GM12801 (cell line): ENCODE measurements around the gene CRTC3.

Source experiments
- TF ChIP-seq, protein P1 (sequence below): IDR thresholded peaks from one replicate; pipeline ENCODE4 v1.5.1; 2011; ENCODE audit warnings: control low read depth; ENCODE audit not compliant: insufficient read length; ENCODE audit errors: extremely low read depth

The CRTC3 gene

GRCh38 chr15:90677807-90678790 is 148.4 kb downstream of the CRTC3 start:
- TF ChIP-seq, protein P1, sequence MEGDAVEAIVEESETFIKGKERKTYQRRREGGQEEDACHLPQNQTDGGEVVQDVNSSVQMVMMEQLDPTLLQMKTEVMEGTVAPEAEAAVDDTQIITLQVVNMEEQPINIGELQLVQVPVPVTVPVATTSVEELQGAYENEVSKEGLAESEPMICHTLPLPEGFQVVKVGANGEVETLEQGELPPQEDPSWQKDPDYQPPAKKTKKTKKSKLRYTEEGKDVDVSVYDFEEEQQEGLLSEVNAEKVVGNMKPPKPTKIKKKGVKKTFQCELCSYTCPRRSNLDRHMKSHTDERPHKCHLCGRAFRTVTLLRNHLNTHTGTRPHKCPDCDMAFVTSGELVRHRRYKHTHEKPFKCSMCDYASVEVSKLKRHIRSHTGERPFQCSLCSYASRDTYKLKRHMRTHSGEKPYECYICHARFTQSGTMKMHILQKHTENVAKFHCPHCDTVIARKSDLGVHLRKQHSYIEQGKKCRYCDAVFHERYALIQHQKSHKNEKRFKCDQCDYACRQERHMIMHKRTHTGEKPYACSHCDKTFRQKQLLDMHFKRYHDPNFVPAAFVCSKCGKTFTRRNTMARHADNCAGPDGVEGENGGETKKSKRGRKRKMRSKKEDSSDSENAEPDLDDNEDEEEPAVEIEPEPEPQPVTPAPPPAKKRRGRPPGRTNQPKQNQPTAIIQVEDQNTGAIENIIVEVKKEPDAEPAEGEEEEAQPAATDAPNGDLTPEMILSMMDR, result no peak

DNA sequence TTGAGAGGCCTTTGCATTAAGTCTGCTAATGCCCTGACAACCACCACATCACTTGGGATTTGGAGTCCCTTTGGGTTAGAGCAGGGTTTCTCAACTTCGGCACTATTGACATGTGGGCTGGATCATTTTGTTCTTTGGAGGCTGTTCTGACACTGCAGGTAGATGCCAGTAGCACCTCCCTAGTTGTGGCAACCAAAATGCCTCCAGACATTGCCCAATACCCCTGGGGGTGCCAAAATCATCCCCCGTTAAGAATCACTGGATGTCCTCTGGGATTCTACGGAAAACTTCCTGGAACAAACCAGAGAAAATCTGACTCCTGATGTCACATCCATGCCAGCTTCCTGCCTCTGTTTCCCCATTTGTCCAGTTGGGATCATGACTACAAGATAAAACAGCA is 150.2 kb downstream of the CRTC3 start:
- TF ChIP-seq, protein P1, result no peak

DNA sequence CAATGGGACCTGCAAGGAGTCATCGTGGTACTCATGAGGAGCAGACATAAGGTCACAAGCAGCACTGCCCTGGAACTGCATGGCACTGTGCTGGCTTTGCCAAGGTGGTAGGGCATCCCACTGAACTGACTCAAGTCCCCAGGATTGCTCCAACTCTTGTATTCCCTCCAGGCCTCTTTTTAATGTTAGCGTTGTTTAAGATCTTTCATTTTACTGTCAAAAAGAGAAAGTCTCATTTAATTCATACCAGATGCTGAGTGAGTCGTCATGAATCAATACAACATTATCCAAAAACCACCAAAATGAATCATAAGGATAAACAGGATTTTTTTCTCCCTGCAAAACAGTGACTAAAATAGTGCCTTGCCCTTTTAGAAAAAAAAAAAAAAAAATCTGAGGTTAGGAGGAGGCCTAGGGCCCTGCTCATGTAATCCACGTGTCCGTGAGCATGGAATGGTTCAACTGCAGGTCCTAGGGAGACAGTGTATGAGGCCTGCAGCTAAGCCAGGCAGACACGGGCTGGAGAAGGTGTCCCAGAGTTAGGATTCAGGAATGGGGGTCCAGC is 150.7 kb downstream of the CRTC3 start:
- TF ChIP-seq, protein P1, result no peak

DNA sequence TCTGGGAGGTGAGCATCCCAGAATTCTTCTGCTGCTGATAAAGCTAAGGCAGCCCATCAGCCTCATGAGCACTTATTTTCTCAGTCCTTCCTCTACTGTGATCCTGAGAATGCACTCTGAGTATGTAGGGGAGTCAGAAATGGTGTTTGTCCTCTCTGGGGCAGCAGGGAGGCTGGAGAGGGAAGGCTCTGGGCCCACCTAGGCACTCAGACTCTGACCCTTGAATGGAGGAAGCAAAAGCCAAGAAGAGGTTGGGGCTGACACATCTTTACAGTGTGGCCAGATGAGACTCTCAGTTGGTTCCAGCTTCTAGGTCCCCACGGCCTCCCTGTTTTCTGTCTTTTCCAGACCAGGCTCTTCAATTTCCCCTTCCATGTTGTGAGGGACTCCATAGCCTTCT is 151.3 kb downstream of the CRTC3 start:
- TF ChIP-seq, protein P1, result no peak

DNA sequence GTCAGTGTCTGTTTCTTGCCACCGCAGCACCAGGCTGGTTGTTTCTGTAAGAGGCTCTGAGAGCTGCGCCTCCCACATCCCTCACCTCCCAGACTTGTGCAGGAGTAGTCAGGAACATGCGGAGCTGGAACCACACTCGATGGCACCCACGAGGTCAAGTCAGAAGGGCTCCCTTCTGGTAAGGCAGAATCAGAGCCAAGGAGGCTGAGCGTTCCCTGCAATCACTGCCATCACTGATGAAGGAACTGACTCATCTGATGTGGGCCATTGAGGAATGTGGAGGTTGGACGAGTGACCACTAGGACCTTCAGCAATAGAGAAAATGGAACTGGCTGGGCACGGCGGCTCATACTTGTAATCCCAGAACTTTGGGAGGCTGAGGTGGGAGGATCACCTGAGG is 151.8 kb downstream of the CRTC3 start:
- TF ChIP-seq, protein P1, result no peak

- TF ChIP-seq, protein P1, result no peak
Observed at GRCh38 chr15:90683371-90683770, 153.6 kb downstream of the CRTC3 start.

- TF ChIP-seq, protein P1, result no peak
Observed at GRCh38 chr15:90683876-90684275, 154.2 kb downstream of the CRTC3 start.
